GM19351 (cell line): ENCODE data around the gene GSDME.

Experiments
- ATAC-seq: cut with Tn5 transposase; IDR thresholded peaks from one replicate; pipeline ENCODE4 v1.9.1; 2021; ENCODE audit warnings: mild to moderate bottlenecking, moderate library complexity; ENCODE audit not compliant: unreplicated experiment

GSDME gene

DNA sequence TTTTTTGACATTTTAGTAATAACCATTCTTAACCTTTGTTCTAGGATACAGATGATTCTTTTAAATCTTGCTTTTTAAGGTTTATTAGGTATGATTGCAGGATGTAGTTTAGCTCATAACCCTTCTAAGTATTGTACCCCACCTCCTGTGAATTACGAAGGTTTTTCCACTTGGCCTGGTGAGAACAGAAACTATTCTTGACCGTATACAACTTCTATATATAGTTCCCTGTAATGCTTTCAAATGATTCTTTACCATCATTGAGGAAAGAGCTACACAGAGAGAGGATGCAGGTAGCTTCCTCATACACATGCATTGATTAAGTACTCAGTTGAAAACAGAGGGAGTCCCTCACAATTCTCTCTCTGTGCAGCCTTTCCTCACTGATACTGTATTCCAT is 97.8 kb downstream of the GSDME start:
- ATAC-seq, result peak; percentile 94

DNA sequence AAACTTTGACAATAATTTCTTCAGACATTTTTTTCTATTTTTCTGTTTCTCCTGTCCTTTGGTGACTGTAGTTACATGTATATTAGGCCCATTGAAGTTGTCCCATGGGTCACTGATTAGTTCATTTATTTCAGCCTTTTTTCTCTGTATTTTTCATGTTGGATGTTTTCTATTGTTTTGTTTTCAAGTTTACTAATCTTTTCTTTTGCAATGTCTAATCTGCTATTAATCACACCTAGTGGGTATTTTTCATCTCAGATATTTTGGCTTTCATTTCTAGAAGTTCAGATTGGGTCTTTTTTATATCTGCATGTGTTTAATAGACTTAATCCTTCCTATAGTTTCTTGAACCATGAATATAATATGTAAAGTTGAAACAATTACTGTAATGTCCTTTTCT is 99.3 kb downstream of the GSDME start:
- ATAC-seq, result no peak

- no peak for ATAC-seq
Measured at GRCh38 chr7:24656608-24657007, 100.7 kb downstream of the GSDME start.

GRCh38 chr7:24654305-24654704 is 103.0 kb downstream of the GSDME start:
- no peak for ATAC-seq

DNA sequence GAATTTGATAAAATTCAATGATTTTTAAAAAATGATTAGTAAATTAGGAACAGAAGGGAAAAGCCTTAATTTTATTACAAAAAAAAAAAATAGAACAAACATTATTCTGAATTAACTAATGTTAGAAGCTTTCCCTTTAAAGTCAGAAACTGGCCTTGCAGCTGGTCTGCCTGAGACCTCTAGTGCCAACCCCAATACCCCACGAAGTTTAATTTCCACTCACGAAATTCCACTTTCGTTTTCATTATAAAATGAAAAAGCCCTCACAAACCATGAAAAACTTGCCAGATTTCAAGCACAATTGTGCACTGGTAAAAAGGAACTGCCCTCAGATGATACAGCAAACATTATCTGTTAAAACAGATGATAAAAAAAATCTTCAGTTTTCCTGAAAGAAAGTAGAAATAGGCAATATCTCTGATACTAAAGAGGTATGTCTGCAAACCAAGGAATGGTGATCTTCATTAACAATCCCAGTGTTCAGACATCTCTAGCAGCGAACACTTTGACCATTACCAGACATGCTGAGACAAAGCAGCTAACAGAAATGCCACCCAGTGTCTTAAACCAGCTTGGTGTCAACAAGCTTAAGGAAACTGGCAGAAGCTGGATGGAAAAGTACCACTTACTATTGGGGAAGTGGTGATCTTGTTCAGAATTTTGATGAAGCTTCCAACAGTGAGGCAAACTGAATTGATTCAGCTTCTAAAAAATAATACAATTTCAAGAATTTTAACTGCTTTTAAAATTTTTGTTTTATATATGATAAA is 103.8 kb downstream of the GSDME start:
- ATAC-seq, result no peak

DNA sequence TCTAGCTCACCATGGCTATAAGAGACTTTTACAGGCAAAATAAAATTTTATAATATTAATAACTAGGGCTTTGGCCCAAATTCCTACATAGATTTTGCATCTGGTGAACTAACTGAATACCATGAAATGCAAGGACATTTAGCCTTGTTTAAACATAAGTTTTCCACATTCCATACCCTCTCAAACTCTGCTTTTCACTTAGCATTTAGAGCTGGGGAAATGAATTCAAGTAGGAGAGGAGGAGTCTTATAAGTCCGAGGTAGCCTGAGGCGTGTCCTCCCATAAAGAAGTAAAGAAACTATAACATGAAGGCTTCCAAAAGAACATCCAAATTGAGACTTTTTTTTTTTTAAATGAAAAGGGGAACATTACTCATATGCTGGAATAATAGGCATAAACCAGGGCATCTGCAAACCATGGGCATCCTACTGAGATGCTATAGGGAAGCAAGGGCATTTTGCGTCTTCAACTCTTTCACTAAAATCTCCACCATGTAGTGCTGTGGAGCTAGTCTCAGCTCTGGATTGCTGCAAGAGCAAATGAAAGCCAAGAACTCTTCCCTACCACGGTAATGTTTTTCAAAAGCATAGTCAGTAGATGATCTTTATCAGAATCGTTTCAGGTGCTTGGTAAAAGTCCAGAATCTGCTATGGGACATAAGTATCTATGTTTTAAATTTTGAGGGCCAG is 104.9 kb downstream of the GSDME start:
- ATAC-seq, result no peak
